SK-N-SH (cell line): ENCODE results near the gene COL23A1.

Experiments used
- EZH2phosphoT487 ChIP-seq: fragments of 200-600 bp; sonication (generic); IDR thresholded peaks from 2 replicates; pipeline ENCODE4 v1.6.1; 2017; ENCODE audit warnings: low read depth, mixed run types, mild to moderate bottlenecking, antibody characterized with exemption, moderate library complexity, borderline replicate concordance
- FOXM1 ChIP-seq: IDR thresholded peaks from 2 replicates; pipeline ENCODE4 v1.4.0; 2012; ENCODE audit warnings: low read depth, mild to moderate bottlenecking
- JUND ChIP-seq: IDR thresholded peaks from 2 replicates; pipeline ENCODE4 v1.4.0; 2012
- MXI1 ChIP-seq: IDR thresholded peaks from 2 replicates; pipeline ENCODE4 v1.6.1; 2012; ENCODE audit warnings: mild to moderate bottlenecking, low read depth, low read length, improper control_type of control experiment
- POLR2AphosphoS5 ChIP-seq: IDR thresholded peaks from 2 replicates; pipeline ENCODE4 v1.6.1; 2012; ENCODE audit warnings: low read depth, low read length
- RAD21 ChIP-seq: IDR thresholded peaks from 2 replicates; pipeline ENCODE4 v1.6.1; 2012; ENCODE audit warnings: mild to moderate bottlenecking, low read length
- RFX5 ChIP-seq: IDR thresholded peaks from 2 replicates; pipeline ENCODE4 v1.6.1; 2012; ENCODE audit warnings: mild to moderate bottlenecking, improper control_type of control experiment, low read length
- RXRA ChIP-seq: IDR thresholded peaks from 2 replicates; pipeline ENCODE4 v1.4.0; 2012; ENCODE audit warnings: low read depth, mild to moderate bottlenecking, borderline replicate concordance
- TAF1 ChIP-seq: IDR thresholded peaks from 2 replicates; pipeline ENCODE4 v1.6.1; 2012; ENCODE audit warnings: low read depth, mild to moderate bottlenecking, low read length, moderate library complexity, borderline replicate concordance
- TF ChIP-seq, protein P1 (sequence below): fragments of 200-600 bp; sonication (generic); IDR thresholded peaks from 2 replicates; pipeline ENCODE4 v1.6.1; 2017; ENCODE audit warnings: antibody characterized with exemption, mild to moderate bottlenecking, moderate library complexity
- TF ChIP-seq, protein P2 (sequence below): fragments of 150-350 bp; IDR thresholded peaks from 2 replicates; pipeline ENCODE4 v1.6.1; 2016; ENCODE audit warnings: mild to moderate bottlenecking, low read depth, low read length
- TF ChIP-seq, protein P3 (sequence below): IDR thresholded peaks from 2 replicates; pipeline ENCODE4 v1.4.0; 2012; ENCODE audit warnings: low read depth, borderline replicate concordance
- TF ChIP-seq, protein P4 (sequence below): IDR thresholded peaks from 2 replicates; pipeline ENCODE4 v1.4.0; 2012; ENCODE audit warnings: low read depth

DNA sequence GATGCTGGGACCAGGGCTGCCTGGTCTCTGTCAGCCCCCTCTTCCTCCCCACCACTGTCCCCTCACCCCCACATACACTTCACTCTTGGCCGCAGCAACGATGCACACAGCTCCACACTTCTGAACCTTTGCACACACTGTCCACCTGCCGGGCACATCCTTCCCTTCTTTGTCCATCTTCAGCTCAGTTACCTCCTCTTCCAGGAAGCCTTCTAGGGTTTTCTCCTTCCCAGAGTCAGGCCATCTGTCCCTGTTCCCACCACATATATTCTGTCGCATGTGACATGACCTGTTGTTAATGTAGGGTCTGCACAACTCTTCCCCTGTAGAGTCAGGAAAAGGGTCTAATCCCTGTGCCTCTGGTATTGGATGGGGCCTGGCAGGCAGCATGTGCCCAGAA is 319.0 kb downstream of the COL23A1 start:
- TF ChIP-seq TAF1 (no peak), MXI1 (no peak), RXRA (no peak), POLR2AphosphoS5 (no peak), RAD21 (no peak), EZH2phosphoT487 (no peak), FOXM1 (no peak), RFX5 (no peak), JUND (no peak)
- TF ChIP-seq, protein P1, sequence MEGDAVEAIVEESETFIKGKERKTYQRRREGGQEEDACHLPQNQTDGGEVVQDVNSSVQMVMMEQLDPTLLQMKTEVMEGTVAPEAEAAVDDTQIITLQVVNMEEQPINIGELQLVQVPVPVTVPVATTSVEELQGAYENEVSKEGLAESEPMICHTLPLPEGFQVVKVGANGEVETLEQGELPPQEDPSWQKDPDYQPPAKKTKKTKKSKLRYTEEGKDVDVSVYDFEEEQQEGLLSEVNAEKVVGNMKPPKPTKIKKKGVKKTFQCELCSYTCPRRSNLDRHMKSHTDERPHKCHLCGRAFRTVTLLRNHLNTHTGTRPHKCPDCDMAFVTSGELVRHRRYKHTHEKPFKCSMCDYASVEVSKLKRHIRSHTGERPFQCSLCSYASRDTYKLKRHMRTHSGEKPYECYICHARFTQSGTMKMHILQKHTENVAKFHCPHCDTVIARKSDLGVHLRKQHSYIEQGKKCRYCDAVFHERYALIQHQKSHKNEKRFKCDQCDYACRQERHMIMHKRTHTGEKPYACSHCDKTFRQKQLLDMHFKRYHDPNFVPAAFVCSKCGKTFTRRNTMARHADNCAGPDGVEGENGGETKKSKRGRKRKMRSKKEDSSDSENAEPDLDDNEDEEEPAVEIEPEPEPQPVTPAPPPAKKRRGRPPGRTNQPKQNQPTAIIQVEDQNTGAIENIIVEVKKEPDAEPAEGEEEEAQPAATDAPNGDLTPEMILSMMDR: no peak
- TF ChIP-seq, protein P2, sequence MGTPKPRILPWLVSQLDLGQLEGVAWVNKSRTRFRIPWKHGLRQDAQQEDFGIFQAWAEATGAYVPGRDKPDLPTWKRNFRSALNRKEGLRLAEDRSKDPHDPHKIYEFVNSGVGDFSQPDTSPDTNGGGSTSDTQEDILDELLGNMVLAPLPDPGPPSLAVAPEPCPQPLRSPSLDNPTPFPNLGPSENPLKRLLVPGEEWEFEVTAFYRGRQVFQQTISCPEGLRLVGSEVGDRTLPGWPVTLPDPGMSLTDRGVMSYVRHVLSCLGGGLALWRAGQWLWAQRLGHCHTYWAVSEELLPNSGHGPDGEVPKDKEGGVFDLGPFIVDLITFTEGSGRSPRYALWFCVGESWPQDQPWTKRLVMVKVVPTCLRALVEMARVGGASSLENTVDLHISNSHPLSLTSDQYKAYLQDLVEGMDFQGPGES: no peak
- TF ChIP-seq, protein P3, sequence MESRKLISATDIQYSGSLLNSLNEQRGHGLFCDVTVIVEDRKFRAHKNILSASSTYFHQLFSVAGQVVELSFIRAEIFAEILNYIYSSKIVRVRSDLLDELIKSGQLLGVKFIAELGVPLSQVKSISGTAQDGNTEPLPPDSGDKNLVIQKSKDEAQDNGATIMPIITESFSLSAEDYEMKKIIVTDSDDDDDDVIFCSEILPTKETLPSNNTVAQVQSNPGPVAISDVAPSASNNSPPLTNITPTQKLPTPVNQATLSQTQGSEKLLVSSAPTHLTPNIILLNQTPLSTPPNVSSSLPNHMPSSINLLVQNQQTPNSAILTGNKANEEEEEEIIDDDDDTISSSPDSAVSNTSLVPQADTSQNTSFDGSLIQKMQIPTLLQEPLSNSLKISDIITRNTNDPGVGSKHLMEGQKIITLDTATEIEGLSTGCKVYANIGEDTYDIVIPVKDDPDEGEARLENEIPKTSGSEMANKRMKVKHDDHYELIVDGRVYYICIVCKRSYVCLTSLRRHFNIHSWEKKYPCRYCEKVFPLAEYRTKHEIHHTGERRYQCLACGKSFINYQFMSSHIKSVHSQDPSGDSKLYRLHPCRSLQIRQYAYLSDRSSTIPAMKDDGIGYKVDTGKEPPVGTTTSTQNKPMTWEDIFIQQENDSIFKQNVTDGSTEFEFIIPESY: no peak
- TF ChIP-seq, protein P4, sequence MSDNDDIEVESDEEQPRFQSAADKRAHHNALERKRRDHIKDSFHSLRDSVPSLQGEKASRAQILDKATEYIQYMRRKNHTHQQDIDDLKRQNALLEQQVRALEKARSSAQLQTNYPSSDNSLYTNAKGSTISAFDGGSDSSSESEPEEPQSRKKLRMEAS: no peak
